Testis (tissue), 3 donors: ENCODE measurements around the gene ERG28. TPM values are rescaled to one million over a fixed set of nuclear protein-coding genes. Genes with fewer than 3 reads are reported as not detected.
"Not testable (repeated sequence)": the region's sequence is repeated elsewhere in the genome, so short reads cannot be mapped to it uniquely, and the experiment has no call there.

Experiments
- DNase-seq: peaks from one replicate; pipeline ENCODE4 v3.0.0-alpha.2; 2019
- H3K27ac ChIP-seq, 2 donors: fragments of 200-600 bp; sonication (generic); one replicate each; pipeline ENCODE4 v1.5.1; 2019
- H3K27me3 ChIP-seq: fragments of 200-600 bp; sonication (generic); one replicate; pipeline ENCODE4 v1.5.1; 2019
- H3K36me3 ChIP-seq: fragments of 200-600 bp; sonication (generic); one replicate; pipeline ENCODE4 v1.5.1; 2017; ENCODE audit warnings: low read depth; ENCODE audit errors: missing control alignments
- H3K4me1 ChIP-seq: fragments of 200-600 bp; sonication (generic); one replicate; pipeline ENCODE4 v1.5.1; 2019
- H3K4me3 ChIP-seq, 2 donors: fragments of 200-600 bp; sonication (generic); one replicate each; pipeline ENCODE4 v1.5.1; 2017 to 2019
- H3K9me3 ChIP-seq: fragments of 200-600 bp; sonication (generic); one replicate; pipeline ENCODE4 v1.5.1; 2017
- CTCF ChIP-seq, 3 experiments: fragments of 450-650 bp in 2 of 3; fragments of 200-600 bp in 1 of 3; sonication (generic) in 1 of 3; IDR thresholded peaks; one replicate each; pipeline ENCODE4 v1.5.1; 2016 to 2019; ENCODE audit warnings: antibody characterized with exemption in 3 of 3, mild to moderate bottlenecking in 2 of 3, moderate library complexity in 1 of 3
- POLR2A ChIP-seq: fragments of 450-650 bp; IDR thresholded peaks from one replicate; pipeline ENCODE4 v1.6.1; 2017; ENCODE audit warnings: antibody characterized with exemption, mild to moderate bottlenecking, moderate library complexity
- WGBS, 2 donors: methylation state at CpG; one replicate each; pipeline ENCODE4 v1.1.5; 2018; 5-methylcytosine and 5-hydroxymethylcytosine counted together
- intact Hi-C: fragments of 100-400 bp; cut with DNase I; formaldehyde crosslinking; loops from one replicate; pipeline ENCODE4 v1.15.1; 2023; ENCODE audit warnings: low total_unique reads
- polyA plus RNA-seq: library from polyadenylated mRNA; stranded (reverse); fragments of 350-450 nt; fragmentation: Illumina TruSeq; extraction: RNeasy Lipid Tissue Mini Kit (QIAGEN cat#74804); gene quantifications from one replicate; pipeline ENCODE4 v1.2.3, GENCODE V29; 2014; ENCODE audit warnings: low read depth, low replicate concordance; ENCODE audit not compliant: insufficient read depth
- small RNA-seq, 2 donors: library from RNA; depleted of rRNA; stranded (forward); fragments of <200 nt; gene quantifications; one replicate each; pipeline ENCODE3, GENCODE V24; 2016
- total RNA-seq, 2 donors: library from RNA; depleted of rRNA; stranded (reverse); fragments of >200 nt; gene quantifications; one replicate each; pipeline ENCODE4 v1.2.3, GENCODE V29; 2016

Gene ERG28
- total and polyA plus RNA-seq, 3 donors from 2014 or later, result 60.0 to 103 (median 64.4) TPM

- TF ChIP-seq POLR2A (no peak), CTCF (IDR thresholded peaks at IDR 0.05) (no peak)
- Histone ChIP-seq H3K9me3 (no peaks in the 10 kb centered on the region), H3K4me1 (peaks cover 30% of the 10 kb centered on the region), H3K36me3 (no peaks in the 10 kb centered on the region), H3K4me3 (no peak overlapping the region), H3K27me3 (no peaks in the 10 kb centered on the region), H3K27ac (peak overlapping the region; percentile 55 to 76)
- intact Hi-C loops, result no loop called here
- DNase-seq, result peak; percentile 61
- 45 to 47% methylated on average over 11 of the region's 11 CpGs for WGBS, 2 donors
Measured at GRCh38 chr14:75604979-75605851, 55.5 kb downstream of the ERG28 start.

- 75 to 88% methylated on average over 3 of the region's 3 CpGs for WGBS, 2 donors
- TF ChIP-seq POLR2A (no peak), CTCF (IDR thresholded peaks at IDR 0.05) (no peak)
- H3K9me3 ChIP-seq, result no peaks in the 10 kb centered on the region
- peaks cover 11% of the 10 kb centered on the region for H3K4me1 ChIP-seq
- no peak for DNase-seq
- H3K27me3 ChIP-seq, result no peaks in the 10 kb centered on the region
- H3K36me3 ChIP-seq, result no peaks in the 10 kb centered on the region
- H3K27ac ChIP-seq, result no peak overlapping the region
- H3K4me3 ChIP-seq, result no peak overlapping the region
- intact Hi-C loops, result no loop called here
Measured at GRCh38 chr14:75602503-75602902, 58.2 kb downstream of the ERG28 start.

GRCh38 chr14:75601061-75601460 is 59.6 kb downstream of the ERG28 start:
- intact Hi-C loops, H3K36me3 ChIP-seq, H3K27me3 ChIP-seq, DNase-seq, H3K4me3 ChIP-seq, H3K27ac ChIP-seq, H3K9me3 ChIP-seq: not testable (repeated sequence)
- H3K4me1 ChIP-seq, result peaks cover 11% of the 10 kb centered on the region
- WGBS, 2 donors, result 91 to 95% methylated on average over 6 of the region's 6 CpGs

GRCh38 chr14:75600100-75600499 is 60.6 kb downstream of the ERG28 start:
- H3K27ac ChIP-seq, H3K9me3 ChIP-seq, H3K4me3 ChIP-seq, H3K27me3 ChIP-seq, H3K4me1 ChIP-seq, H3K36me3 ChIP-seq, DNase-seq, intact Hi-C loops: not testable (repeated sequence)
- 92 to 97% methylated on average over 1 of the region's 1 CpG for WGBS, 2 donors

Small RNAs within 50 kb of the gene (small RNA-seq; reads per million reads assigned to genes)
- gene RNA5SP387, result 0 to 0.19 reads per million in 2 donors

Other genes starting within 250 kb of the ERG28 start
- gene JDP2, start 232.9 kb downstream of the ERG28 start, total RNA-seq, result 10 to 100 TPM; 10.7 to 19.0 TPM
- 14.0 TPM for gene JDP2, start 232.9 kb downstream of the ERG28 start, polyA plus RNA-seq
- 1 to 10 TPM in 1 of 2 donors, under 1 TPM in 1; 0.63 to 2.9 TPM for gene BATF, start 138.4 kb downstream of the ERG28 start, total RNA-seq
- gene BATF, start 138.4 kb downstream of the ERG28 start, polyA plus RNA-seq, result 1.5 TPM
- 10 to 100 TPM; 38.5 to 45.0 TPM for gene FLVCR2, start 82.3 kb downstream of the ERG28 start, total RNA-seq
- 49.6 TPM for gene FLVCR2, start 82.3 kb downstream of the ERG28 start, polyA plus RNA-seq
- 100 to 1,000 TPM; 112 to 155 TPM for gene TTLL5, start 370 bp upstream of the ERG28 start, total RNA-seq
- 318 TPM for gene TTLL5, start 370 bp upstream of the ERG28 start, polyA plus RNA-seq